K562 (cell line): ENCODE data around the gene ORAI3. TPM values are rescaled to one million over a fixed set of nuclear protein-coding genes. Genes with fewer than 3 reads are reported as not detected.
A peak's percentile ranks its signal among the peaks of the same experiment; 100 is the strongest.

Experiments
- ARID2 ChIP-seq: fragments of 450-650 bp; IDR thresholded peaks from 2 replicates; pipeline ENCODE4 v1.6.1; 2017; ENCODE audit warnings: antibody characterized with exemption, mild to moderate bottlenecking
- ATF1 ChIP-seq, 2 experiments: fragments of 450-650 bp in 1 of 2; IDR thresholded peaks; 2 replicates each; pipeline ENCODE4 v1.6.1; 2016; ENCODE audit warnings: missing compliant biosample characterization in 1 of 2, missing genetic modification characterization in 1 of 2
- DIDO1 ChIP-seq: fragments of 450-650 bp; IDR thresholded peaks from 2 replicates; pipeline ENCODE4 v1.6.1; 2016; ENCODE audit warnings: low read depth, missing biosample characterization, missing genetic modification characterization
- HIVEP1 ChIP-seq: fragments of 250-450 bp; sonication (Bioruptor Pico); IDR thresholded peaks from 2 replicates; pipeline ENCODE4 v1.4.0; 2020; ENCODE audit warnings: mild to moderate bottlenecking
- HNRNPK ChIP-seq: fragments of 200-400 bp; formaldehyde crosslinking; IDR thresholded peaks from one replicate; pipeline ENCODE4 v1.6.1; 2018; ENCODE audit warnings: mild to moderate bottlenecking, low read depth, low read length; ENCODE audit not compliant: poor library complexity, severe bottlenecking
- MCM2 ChIP-seq: fragments of 450-650 bp; IDR thresholded peaks from 2 replicates; pipeline ENCODE4 v1.6.1; 2017; ENCODE audit warnings: low read depth, mild to moderate bottlenecking
- NFATC3 ChIP-seq: fragments of 450-650 bp; IDR thresholded peaks from 2 replicates; pipeline ENCODE4 v1.6.1; 2017; ENCODE audit warnings: mild to moderate bottlenecking
- NFE2L1 ChIP-seq: fragments of 450-650 bp; IDR thresholded peaks from 2 replicates; pipeline ENCODE4 v1.6.1; 2016; ENCODE audit warnings: missing genetic modification characterization, low read depth, mild to moderate bottlenecking, missing compliant biosample characterization, moderate library complexity, borderline replicate concordance
- PHB ChIP-seq: fragments of 250-450 bp; sonication (Bioruptor Pico); IDR thresholded peaks from 2 replicates; pipeline ENCODE4 v1.5.0; 2021
- PML ChIP-seq: IDR thresholded peaks from 2 replicates; pipeline ENCODE4 v1.6.1; 2012; ENCODE audit warnings: low read length, inconsistent platforms
- POLR2AphosphoS2 ChIP-seq: IDR thresholded peaks from 2 replicates; pipeline ENCODE4 v1.6.1; 2012; ENCODE audit warnings: low read length, improper control_type of control experiment
- POLR2H ChIP-seq: IDR thresholded peaks from 2 replicates; pipeline ENCODE4 v1.6.1; 2016; ENCODE audit warnings: missing genetic modification characterization, low read depth, mild to moderate bottlenecking, control low read depth, missing compliant biosample characterization, moderate library complexity
- RBBP5 ChIP-seq: fragments of 200-600 bp; sonication (generic); IDR thresholded peaks from 2 replicates; pipeline ENCODE4 v1.6.1; 2012; ENCODE audit warnings: borderline replicate concordance, mild to moderate bottlenecking, low read length, control low read depth, inconsistent platforms; ENCODE audit not compliant: insufficient read depth, poor library complexity, severe bottlenecking
- RFX5 ChIP-seq: IDR thresholded peaks from 2 replicates; pipeline ENCODE4 v1.6.1; 2011; ENCODE audit warnings: low read depth, mild to moderate bottlenecking, improper control_type of control experiment, low read length
- SMAD3 ChIP-seq: fragments of 450-650 bp; formaldehyde crosslinking; conservative IDR thresholded peaks from 2 replicates; pipeline ENCODE4 v1.4.0; 2020; ENCODE audit warnings: mild to moderate bottlenecking
- TAF9B ChIP-seq: fragments of 450-650 bp; IDR thresholded peaks from 2 replicates; pipeline ENCODE4 v1.6.1; 2018; ENCODE audit warnings: mild to moderate bottlenecking; ENCODE audit not compliant: partially characterized antibody
- TFAP4 ChIP-seq: sonication (generic); formaldehyde crosslinking; IDR thresholded peaks from 2 replicates; pipeline ENCODE4 v1.8.0; 2022; ENCODE audit warnings: missing genetic modification reagents, mild to moderate bottlenecking, moderate library complexity, borderline replicate concordance
- ZSCAN32 ChIP-seq: fragments of 450-650 bp; formaldehyde crosslinking; IDR thresholded peaks from 2 replicates; pipeline ENCODE4 v1.4.0; 2020; ENCODE audit warnings: mild to moderate bottlenecking, moderate library complexity
- polyA plus RNA-seq, 8 experiments: library from polyadenylated mRNA; depleted of rRNA in 4 of 8; stranded (reverse) in 5 of 8; unstranded in 3 of 8; fragments of >200 nt; fragmentation: Nextera tagmentation in 2 of 8; fragmentation: Illumina TruSeq in 1 of 8; extraction: Ambion mirVana in 2 of 8; extraction: Trizol in 1 of 8; gene quantifications; 2 replicates each; pipeline versions ENCODE4 v1.2.1 to v1.2.3, GENCODE V29; 2011 to 2014; ENCODE audit warnings: inconsistent platforms in 1 of 8, missing spikeins in 1 of 8
- total RNA-seq, 7 experiments: library from RNA; depleted of rRNA in 6 of 7; stranded (reverse); fragments of >200 nt in 6 of 7; fragmentation: Illumina TruSeq in 2 of 7; extraction: Trizol in 2 of 7; gene quantifications; 2 replicates each; pipeline versions ENCODE4 v1.2.1 to v1.2.3, GENCODE V29; 2011 to 2021; ENCODE audit warnings: low replicate concordance in 1 of 7
- TF ChIP-seq, protein P1 (sequence below): fragments of 250-450 bp; sonication (Bioruptor Pico); IDR thresholded peaks from 2 replicates; pipeline ENCODE4 v1.5.0; 2021; ENCODE audit warnings: mild to moderate bottlenecking, moderate library complexity
- TF ChIP-seq, protein P2 (sequence below): sonication (generic); formaldehyde crosslinking; IDR thresholded peaks from 2 replicates; pipeline ENCODE4 v1.8.0; 2022; ENCODE audit warnings: missing genetic modification reagents, mild to moderate bottlenecking, borderline replicate concordance

Gene ORAI3
- total and polyA plus RNA-seq, 9 of the 15 experiments (the other 6 are each of a cell fraction or from before 2014, with no cell fraction given): 4.9 to 23.3 (median 14.1) TPM

GRCh38 chr16:30984669-30985400 is 36.0 kb downstream of the ORAI3 start, which contains the start of gene HSD3B7 (continued):
- TF ChIP-seq NFE2L1 (tag): no peak
- no peak for TF ChIP-seq SMAD3 (CRISPR knock-in tag)
- no peak for TF ChIP-seq POLR2H (tag)
- TF ChIP-seq RBBP5: peak; percentile 6
- TF ChIP-seq NFATC3: no peak
- no peak for TF ChIP-seq ATF1 (CRISPR knock-in tag; IDR thresholded peaks at IDR 0.05)
- TF ChIP-seq ATF1 (tag; IDR thresholded peaks at IDR 0.05): no peak
- TF ChIP-seq MCM2: no peak
- TF ChIP-seq ARID2: 0 out of 2 replicates have a peak, but pooled peaks have one; percentile 60
- no peak for TF ChIP-seq RFX5
- TF ChIP-seq, protein P1, sequence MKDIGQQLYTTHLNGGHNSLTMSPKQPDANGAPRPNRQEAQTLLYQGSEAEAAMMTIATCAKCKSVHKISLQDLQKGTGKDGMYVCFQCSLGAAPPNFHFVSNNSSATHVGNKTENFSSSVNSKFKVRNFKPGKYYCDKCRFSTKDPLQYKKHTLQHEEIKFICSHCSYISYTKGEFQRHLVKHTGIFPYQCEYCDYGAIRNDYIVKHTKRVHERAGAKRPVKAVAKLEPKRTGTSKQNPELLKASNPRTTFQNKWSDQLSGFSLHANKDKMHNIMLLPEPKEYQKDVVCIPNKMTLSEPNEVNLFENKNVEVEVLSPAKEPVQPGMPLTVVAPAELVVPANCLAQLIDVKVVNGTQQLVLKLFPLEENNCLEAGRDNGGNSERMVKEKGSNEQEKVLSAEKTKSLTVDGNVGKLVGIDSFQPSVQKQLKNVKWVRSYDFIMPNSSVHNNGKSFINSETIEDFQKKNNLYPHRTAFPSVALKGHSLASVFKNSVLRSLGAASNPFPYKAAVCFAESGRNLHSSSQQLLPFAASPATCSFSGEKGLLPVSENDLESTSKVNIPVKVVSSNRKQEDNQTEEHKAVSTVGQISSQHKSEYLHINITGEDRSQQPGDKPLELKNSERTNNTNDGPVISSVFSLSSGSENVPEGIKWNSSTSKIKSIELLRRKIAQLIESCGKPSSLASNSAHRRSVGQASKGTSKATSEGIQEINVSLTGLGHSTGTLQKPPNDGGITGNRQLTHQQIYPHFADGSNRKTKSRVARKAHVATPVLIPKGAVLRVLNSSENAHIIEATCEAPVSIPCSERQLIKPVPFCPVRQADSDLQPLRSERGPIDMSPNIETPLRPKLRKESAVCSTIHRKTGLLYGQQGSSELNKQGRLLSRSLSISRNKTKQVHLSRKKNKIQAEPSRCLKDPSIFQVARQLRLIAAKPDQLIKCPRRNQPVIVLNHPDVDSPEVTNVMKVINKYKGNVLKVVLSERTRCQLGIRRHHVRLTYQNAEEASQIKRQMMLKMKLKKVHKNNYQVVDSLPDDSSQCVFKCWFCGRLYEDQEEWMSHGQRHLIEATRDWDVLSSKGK (CRISPR knock-in tag): no peak
- no peak for TF ChIP-seq HNRNPK
- no peak for TF ChIP-seq DIDO1
- no peak for TF ChIP-seq TAF9B
- peak; percentile 94 for TF ChIP-seq POLR2AphosphoS2
- TF ChIP-seq PML: no peak; the same call in 1 of the 2 replicates
- TF ChIP-seq ZSCAN32 (CRISPR knock-in tag): no peak
- TF ChIP-seq PHB (CRISPR knock-in tag): no peak
- TF ChIP-seq, protein P2, sequence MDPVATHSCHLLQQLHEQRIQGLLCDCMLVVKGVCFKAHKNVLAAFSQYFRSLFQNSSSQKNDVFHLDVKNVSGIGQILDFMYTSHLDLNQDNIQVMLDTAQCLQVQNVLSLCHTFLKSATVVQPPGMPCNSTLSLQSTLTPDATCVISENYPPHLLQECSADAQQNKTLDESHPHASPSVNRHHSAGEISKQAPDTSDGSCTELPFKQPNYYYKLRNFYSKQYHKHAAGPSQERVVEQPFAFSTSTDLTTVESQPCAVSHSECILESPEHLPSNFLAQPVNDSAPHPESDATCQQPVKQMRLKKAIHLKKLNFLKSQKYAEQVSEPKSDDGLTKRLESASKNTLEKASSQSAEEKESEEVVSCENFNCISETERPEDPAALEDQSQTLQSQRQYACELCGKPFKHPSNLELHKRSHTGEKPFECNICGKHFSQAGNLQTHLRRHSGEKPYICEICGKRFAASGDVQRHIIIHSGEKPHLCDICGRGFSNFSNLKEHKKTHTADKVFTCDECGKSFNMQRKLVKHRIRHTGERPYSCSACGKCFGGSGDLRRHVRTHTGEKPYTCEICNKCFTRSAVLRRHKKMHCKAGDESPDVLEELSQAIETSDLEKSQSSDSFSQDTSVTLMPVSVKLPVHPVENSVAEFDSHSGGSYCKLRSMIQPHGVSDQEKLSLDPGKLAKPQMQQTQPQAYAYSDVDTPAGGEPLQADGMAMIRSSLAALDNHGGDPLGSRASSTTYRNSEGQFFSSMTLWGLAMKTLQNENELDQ: no peak
- TF ChIP-seq HIVEP1 (CRISPR knock-in tag): no peak
- TF ChIP-seq TFAP4 (CRISPR knock-in tag): peak; percentile 7; the same call in 1 of the 2 replicates
